ENCODE measurements around the gene SLC30A1. TPM values are rescaled to one million over a fixed set of nuclear protein-coding genes. Genes with fewer than 3 reads are reported as not detected.

SLC30A1 gene
- total RNA-seq, 4 donors from 2014 or later, result 34.1 to 55.5 (median 45.2) TPM

DNA sequence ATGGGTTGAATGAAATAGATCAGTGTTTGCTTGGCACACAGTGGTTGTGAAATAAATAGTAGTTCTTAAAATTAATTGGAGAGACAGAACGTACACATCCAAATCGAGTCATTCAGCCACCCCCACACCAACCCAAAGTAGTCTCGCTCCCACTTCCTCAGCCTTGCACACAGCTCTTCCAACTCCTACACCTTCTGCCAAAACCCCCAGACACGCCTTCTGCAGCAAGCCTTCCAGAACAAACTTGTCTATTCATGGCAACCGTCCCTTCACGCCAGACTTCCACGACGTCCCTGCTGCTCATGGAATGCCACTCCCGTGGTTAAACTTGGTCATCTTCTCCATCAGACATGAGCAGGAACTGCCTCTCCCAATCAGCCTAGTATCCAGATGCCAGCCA lies 49.5 kb downstream of the SLC30A1 start:
- intact Hi-C loops (cut with DNase I; ENCODE audit: low total_unique reads), result no loop called here
- no peak for DNase-seq (ENCODE audit: low spot score in 2 of 2)
- 17 to 25% methylated on average over 9 of the region's 9 CpGs for WGBS, 2 donors
- H3K4me3 ChIP-seq (ENCODE audit: low read depth, poor library complexity, severe bottlenecking), result no peak overlapping the region
- no peak for TF ChIP-seq POLR2A (IDR thresholded peaks at IDR 0.05)
- TF ChIP-seq, protein P1, sequence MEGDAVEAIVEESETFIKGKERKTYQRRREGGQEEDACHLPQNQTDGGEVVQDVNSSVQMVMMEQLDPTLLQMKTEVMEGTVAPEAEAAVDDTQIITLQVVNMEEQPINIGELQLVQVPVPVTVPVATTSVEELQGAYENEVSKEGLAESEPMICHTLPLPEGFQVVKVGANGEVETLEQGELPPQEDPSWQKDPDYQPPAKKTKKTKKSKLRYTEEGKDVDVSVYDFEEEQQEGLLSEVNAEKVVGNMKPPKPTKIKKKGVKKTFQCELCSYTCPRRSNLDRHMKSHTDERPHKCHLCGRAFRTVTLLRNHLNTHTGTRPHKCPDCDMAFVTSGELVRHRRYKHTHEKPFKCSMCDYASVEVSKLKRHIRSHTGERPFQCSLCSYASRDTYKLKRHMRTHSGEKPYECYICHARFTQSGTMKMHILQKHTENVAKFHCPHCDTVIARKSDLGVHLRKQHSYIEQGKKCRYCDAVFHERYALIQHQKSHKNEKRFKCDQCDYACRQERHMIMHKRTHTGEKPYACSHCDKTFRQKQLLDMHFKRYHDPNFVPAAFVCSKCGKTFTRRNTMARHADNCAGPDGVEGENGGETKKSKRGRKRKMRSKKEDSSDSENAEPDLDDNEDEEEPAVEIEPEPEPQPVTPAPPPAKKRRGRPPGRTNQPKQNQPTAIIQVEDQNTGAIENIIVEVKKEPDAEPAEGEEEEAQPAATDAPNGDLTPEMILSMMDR (IDR thresholded peaks at IDR 0.05), result no peak

DNA sequence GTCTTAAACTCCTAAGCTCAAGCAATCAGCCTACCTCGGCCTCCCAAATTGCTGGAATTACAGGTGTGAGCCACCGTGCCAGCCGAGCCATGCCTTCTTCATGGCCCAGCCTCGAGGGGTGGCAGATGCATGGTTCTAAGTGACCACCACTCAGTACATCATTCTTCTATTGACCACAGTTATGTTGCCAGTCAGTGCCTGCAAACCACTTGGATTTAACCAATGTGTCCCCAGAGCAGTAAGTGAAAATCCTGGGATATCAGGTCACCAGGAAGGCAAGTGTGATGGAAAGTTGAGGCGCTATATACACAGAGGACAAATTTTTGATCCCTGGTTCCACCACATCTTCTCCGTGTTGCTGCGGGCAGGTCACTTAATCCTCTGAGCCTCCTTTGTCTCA lies 50.0 kb downstream of the SLC30A1 start:
- TF ChIP-seq, protein P1 (IDR thresholded peaks at IDR 0.05), result no peak
- TF ChIP-seq POLR2A (IDR thresholded peaks at IDR 0.05), result no peak
- 80 to 85% methylated on average over 7 of the region's 7 CpGs for WGBS, 2 donors
- no peak overlapping the region for H3K4me3 ChIP-seq (ENCODE audit: low read depth, poor library complexity, severe bottlenecking)
- no peak for DNase-seq (ENCODE audit: low spot score in 2 of 2)
- intact Hi-C loops (cut with DNase I; ENCODE audit: low total_unique reads), result no loop called here

DNA sequence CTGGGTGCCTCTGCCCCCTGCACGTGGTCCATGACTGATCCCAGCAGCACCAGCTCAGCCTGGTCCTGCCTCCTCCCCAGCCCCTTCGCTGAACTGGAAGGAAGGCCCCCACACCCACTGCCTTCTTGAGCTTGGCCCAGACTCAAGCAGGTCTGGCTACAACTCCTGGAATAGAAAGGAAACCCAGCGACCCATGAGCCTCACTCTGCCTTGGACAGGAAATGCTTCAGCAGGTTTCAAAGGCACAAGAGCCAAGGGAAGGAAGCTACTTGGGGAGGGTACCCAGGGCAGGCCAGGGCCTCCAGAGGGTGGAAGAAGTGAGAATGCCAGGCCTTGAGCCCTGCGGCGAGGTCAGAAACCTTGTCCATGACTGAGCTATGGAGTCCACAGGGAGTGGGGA lies 51.1 kb downstream of the SLC30A1 start:
- no peak for DNase-seq (ENCODE audit: low spot score in 2 of 2)
- no peak overlapping the region for H3K4me3 ChIP-seq (ENCODE audit: low read depth, poor library complexity, severe bottlenecking)
- TF ChIP-seq POLR2A (IDR thresholded peaks at IDR 0.05), result no peak
- TF ChIP-seq, protein P1 (IDR thresholded peaks at IDR 0.05), result no peak
- 45 to 76% methylated on average over 5 of the region's 5 CpGs for WGBS, 2 donors
- intact Hi-C loops (cut with DNase I; ENCODE audit: low total_unique reads), result no loop called here

DNA sequence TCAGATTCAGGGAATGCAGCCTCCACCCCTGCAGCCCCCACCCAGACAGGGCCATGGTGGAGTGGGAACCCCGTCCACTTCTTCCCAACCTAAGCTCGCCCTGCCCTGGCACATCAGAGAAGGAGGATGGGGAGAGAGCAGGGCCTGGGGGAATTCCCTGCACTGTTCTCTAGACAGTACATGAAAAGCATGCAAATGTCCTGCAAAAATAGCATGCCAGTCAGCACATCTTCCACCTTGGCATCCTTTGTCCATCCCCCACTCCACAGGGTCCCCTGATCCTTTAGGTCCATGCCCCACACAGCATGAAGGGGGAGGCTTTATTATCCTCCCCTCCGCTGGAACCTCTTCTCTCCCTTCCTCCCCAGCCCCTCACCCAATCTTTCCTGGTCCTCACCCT lies 52.0 kb downstream of the SLC30A1 start:
- no peak for TF ChIP-seq POLR2A (IDR thresholded peaks at IDR 0.05)
- TF ChIP-seq, protein P1 (IDR thresholded peaks at IDR 0.05), result no peak
- intact Hi-C loops (cut with DNase I; ENCODE audit: low total_unique reads), result no loop called here
- WGBS, 2 donors, result 74 to 85% methylated on average over 3 of the region's 3 CpGs
- no peak for DNase-seq (ENCODE audit: low spot score in 2 of 2)
- H3K4me3 ChIP-seq (ENCODE audit: low read depth, poor library complexity, severe bottlenecking), result no peak overlapping the region

DNA sequence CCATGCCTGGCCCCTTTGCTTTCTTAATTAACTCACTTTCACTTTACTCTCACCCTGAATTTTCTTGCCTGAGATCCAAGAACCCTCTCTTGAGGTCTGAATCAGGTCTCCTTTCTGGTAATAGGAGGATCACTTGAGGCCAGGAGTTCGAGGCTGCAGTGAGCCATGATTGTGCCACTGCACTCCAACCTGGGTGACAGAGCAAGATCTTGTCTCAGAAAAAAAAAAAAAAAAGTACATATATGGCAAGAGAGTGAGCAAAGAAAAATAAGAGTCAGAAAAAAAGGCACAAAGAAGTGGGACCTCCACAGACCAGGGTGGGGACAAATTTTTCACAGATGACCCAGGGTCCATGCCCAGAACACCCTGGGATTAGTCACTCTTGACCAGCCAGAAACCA lies 52.9 kb downstream of the SLC30A1 start:
- intact Hi-C loops (cut with DNase I; ENCODE audit: low total_unique reads), result no loop called here
- no peak overlapping the region for H3K4me3 ChIP-seq (ENCODE audit: low read depth, poor library complexity, severe bottlenecking)
- TF ChIP-seq, protein P1 (IDR thresholded peaks at IDR 0.05), result no peak
- TF ChIP-seq POLR2A (IDR thresholded peaks at IDR 0.05), result no peak
- 76 to 90% methylated on average over 1 of the region's 1 CpG for WGBS, 2 donors
- DNase-seq (ENCODE audit: low spot score in 2 of 2), result no peak

DNA sequence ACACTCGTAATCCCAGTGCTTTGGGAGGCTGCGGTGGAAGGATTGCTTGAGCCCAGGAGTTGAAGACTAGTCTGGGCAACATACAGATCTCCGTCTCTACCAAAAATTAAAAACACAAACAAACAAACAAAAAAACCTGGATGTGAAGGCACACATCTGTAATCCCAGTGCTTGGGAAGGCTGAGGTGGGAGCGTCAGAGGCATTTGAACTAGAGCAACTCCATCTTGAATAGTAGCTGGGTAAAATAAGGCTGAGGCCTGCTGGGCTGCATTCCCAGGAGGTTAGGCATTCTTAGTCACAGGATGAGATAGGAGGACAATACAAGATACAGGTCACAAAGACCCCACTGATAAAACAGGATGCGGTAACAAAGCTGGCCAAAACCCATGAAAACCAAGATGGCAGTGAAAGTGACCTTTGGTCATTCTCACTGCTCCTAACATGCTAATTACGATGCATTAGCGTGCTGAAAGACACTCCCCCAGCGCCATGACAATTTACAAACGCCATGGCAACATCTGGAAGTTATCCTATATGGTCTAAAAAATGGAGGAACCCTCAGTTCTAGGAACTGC lies 53.8 kb downstream of the SLC30A1 start:
- intact Hi-C loops (cut with DNase I; ENCODE audit: low total_unique reads), result no loop called here
- 94 to 95% methylated on average over 9 of the region's 9 CpGs for WGBS, 2 donors
- TF ChIP-seq, protein P1 (IDR thresholded peaks at IDR 0.05), result no peak
- TF ChIP-seq POLR2A (IDR thresholded peaks at IDR 0.05), result no peak
- H3K4me3 ChIP-seq (ENCODE audit: low read depth, poor library complexity, severe bottlenecking), result no peak overlapping the region
- DNase-seq (ENCODE audit: low spot score in 2 of 2), result no peak

Measured in lower leg skin (tissue), 4 donors.